ENCODE measurements around the gene KATNB1. TPM values are rescaled to one million over a fixed set of nuclear protein-coding genes. Genes with fewer than 3 reads are reported as not detected.
"Not testable (repeated sequence)": the region's sequence is repeated elsewhere in the genome, so short reads cannot be mapped to it uniquely, and the experiment has no call there.

Gene KATNB1
- total RNA-seq, 1 donor, result 23.7 TPM

DNA sequence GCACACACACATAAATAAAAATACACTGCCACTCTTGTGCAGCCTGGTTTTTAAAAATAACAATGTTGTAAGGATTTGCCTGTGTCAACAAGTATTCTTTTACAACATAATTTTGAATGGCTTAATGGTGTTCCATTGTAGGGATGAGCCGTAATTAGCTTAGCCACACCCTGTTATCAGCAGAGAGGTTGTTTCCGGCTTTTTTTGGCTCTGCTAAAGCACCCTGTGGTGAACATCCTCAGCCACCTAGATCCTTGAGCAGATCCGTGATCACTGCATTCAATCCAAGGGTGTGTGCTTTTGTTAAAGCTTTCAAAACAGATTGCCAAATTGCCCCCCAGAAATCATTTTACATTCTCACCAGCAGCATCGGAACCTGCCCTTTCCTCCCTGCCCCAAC, 7.0 kb downstream of the KATNB1 start:
- H3K4me3 ChIP-seq (ENCODE audit: low read depth, low read length), result no peak overlapping the region
- TF ChIP-seq, protein P1, sequence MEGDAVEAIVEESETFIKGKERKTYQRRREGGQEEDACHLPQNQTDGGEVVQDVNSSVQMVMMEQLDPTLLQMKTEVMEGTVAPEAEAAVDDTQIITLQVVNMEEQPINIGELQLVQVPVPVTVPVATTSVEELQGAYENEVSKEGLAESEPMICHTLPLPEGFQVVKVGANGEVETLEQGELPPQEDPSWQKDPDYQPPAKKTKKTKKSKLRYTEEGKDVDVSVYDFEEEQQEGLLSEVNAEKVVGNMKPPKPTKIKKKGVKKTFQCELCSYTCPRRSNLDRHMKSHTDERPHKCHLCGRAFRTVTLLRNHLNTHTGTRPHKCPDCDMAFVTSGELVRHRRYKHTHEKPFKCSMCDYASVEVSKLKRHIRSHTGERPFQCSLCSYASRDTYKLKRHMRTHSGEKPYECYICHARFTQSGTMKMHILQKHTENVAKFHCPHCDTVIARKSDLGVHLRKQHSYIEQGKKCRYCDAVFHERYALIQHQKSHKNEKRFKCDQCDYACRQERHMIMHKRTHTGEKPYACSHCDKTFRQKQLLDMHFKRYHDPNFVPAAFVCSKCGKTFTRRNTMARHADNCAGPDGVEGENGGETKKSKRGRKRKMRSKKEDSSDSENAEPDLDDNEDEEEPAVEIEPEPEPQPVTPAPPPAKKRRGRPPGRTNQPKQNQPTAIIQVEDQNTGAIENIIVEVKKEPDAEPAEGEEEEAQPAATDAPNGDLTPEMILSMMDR (IDR thresholded peaks at IDR 0.05; ENCODE audit: insufficient read depth, low read length), result no peak
- DNase-seq (ENCODE audit: low read depth), result no peak

DNA sequence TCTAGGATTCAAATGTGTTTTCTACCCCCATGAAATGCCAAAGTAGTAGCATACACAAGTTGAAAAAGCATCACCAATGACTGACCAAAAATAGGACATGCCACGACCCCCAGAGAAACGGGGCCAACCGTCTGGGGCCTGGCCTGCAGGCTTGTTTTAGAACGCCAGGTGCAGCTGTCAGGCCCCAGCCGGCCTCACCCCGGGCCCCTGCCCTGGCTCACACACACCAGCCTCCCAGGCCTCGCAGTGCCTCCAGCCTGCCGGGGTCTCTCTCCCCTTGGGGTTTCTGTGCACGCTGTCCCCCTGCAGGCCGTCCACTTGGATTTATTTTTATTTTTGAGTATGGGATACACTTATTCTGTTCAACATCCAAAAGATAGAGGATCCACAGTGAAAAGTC, 7.9 kb downstream of the KATNB1 start:
- TF ChIP-seq, protein P1 (IDR thresholded peaks at IDR 0.05; ENCODE audit: insufficient read depth, low read length), result no peak

DNA sequence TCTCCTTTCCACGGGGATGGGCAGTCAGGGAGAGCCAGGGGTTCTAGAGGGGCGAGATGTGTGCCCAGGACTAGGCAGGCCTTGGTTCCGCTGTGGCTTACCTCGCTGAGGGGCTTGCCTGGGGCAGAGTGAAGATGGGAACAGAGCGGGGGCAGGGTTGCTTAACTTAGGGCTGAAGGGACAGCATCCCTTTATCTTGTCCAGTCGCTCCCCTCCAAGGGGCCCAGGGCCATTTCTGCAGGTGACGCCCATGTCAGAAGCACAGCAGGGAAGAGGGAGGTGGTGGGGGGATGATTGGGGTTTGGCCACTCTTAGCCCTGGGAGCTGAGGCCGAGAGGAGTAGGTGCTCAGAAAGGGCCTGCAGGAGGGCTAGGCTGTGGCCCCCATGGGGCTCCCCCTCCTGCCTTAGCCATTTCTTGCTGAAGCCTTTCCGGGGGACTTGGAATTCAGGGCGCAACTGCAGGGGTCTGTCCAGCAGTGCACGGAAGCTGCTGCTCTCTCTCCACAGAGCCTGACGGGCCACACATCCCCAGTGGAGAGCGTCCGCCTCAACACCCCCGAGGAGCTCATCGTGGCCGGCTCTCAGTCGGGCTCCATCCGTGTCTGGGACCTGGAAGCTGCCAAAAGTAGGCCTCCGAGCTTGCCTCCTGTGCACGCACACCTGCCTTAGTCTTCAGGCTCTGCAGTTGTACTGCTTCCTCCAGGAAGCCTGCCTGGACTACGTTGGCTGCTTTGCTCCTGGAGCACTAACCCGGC, 8.5 kb downstream of the KATNB1 start:
- no peak for DNase-seq (ENCODE audit: low read depth)
- TF ChIP-seq, protein P1 (IDR thresholded peaks at IDR 0.05; ENCODE audit: insufficient read depth, low read length), result no peak

More for the DNA sequence above, 7.9 kb downstream of the KATNB1 start:
- DNase-seq (ENCODE audit: low read depth), result no peak
- no peak overlapping the region for H3K4me3 ChIP-seq (ENCODE audit: low read depth, low read length)

DNA sequence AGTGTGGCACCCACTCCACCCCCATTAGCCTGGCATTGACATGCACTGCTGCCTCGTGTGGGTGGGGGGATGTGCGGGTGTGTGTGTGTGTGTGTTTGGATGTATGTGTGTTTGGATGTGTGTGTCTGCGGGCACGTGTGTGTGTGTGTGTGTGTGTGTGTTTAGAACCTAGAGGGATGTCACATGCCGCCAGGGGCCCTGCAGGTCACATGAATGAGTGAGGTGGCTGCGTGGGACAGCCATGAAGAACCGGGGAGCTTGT, 9.0 kb downstream of the KATNB1 start:
- no peak for DNase-seq (ENCODE audit: low read depth)
- TF ChIP-seq, protein P1 (IDR thresholded peaks at IDR 0.05; ENCODE audit: insufficient read depth, low read length), result no peak
- H3K4me3 ChIP-seq (ENCODE audit: low read depth, low read length), result no peak overlapping the region

More for the DNA sequence above, 8.5 kb downstream of the KATNB1 start:
- no peak overlapping the region for H3K4me3 ChIP-seq (ENCODE audit: low read depth, low read length)

DNA sequence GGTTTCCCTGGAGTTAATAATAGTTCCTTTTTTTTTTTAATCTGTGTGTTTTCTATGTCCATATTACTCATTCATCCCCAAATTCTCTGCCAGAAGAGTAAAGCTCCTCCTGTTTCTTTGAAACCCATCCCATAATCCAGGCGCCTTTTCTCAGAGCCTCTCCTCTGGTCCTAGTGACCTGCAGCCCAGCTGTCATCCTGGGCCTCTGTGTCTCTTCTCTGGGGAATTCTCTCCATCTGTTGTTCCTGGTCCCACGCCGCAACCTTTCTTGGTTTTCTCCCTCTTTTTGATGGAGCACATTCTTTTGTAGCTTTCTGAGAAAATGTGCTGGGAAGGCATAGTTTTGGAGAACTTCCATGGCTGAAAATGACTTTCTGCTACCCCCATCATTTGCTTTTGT, 10.2 kb downstream of the KATNB1 start:
- no peak overlapping the region for H3K4me3 ChIP-seq (ENCODE audit: low read depth, low read length)
- no peak for DNase-seq (ENCODE audit: low read depth)
- TF ChIP-seq, protein P1 (IDR thresholded peaks at IDR 0.05; ENCODE audit: insufficient read depth, low read length), result no peak

DNA sequence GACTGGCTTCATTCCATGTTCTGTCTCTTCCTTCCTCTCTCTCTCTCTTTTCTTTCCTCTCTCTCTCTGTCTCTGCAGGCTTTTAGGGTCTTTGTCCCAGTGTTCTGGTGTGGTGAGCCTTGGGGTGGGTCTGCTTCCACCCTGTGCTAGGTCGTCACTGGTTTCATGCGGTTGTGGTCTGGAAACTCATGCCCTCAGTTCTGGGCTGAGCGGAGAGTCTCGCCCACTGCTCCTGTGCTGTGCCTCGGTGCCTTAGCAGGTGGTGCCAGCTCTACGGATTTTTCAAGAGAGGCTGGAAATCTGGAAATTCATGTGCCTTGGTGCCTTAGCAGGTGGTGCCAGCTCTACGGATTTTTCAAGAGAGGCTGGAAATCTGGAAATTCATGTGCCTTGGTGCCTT, 10.7 kb downstream of the KATNB1 start:
- not testable (repeated sequence) for DNase-seq (ENCODE audit: low read depth); H3K4me3 ChIP-seq (ENCODE audit: low read depth, low read length)

DNA sequence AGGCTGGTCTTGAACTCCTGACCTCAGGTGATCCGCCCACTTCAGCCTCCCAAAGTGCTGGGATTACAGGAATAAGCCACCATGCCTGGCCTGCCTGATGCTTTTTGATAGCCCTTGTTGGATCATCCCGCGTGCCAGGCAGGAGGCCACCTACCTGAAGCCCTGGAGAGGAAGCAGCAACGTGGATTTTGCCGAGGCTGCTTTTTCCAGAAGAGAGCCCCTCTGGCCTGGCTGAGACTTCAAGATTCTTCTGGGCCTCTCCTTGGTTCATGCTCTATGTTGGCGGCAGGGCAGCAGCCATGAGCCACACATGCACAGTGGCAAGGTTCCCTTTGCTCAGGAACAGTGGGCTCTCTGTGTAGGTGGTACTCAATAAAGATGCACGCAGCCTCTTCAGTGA, 11.5 kb downstream of the KATNB1 start:
- no peak overlapping the region for H3K4me3 ChIP-seq (ENCODE audit: low read depth, low read length)
- no peak for DNase-seq (ENCODE audit: low read depth)
- TF ChIP-seq, protein P1 (IDR thresholded peaks at IDR 0.05; ENCODE audit: insufficient read depth, low read length), result no peak
